Stomach smooth muscle (tissue), 2 donors: ENCODE results near the gene FAM13C.

Experiments
- H3K27ac ChIP-seq: one replicate; pipeline ENCODE4 v1.7.0; 2013; ENCODE audit warnings: mild to moderate bottlenecking, low read length, inconsistent platforms
- H3K27me3 ChIP-seq, 2 donors: one replicate each; pipeline ENCODE4 v1.7.0; 2013; ENCODE audit warnings: low read length in 2 of 2; ENCODE audit not compliant: insufficient read depth in 2 of 2, control insufficient read depth in 1 of 2
- H3K36me3 ChIP-seq, 2 donors: one replicate each; pipeline ENCODE4 v1.7.0; 2013; ENCODE audit warnings: low read length in 2 of 2; ENCODE audit not compliant: control insufficient read depth in 2 of 2, insufficient read depth in 2 of 2
- H3K4me1 ChIP-seq: one replicate; pipeline ENCODE4 v1.7.0; 2013; ENCODE audit warnings: low read length; ENCODE audit not compliant: control insufficient read depth, insufficient read depth
- H3K4me3 ChIP-seq, 2 donors: one replicate each; pipeline ENCODE4 v1.7.0; 2013; ENCODE audit warnings: low read length in 2 of 2
- H3K9ac ChIP-seq, 2 donors: one replicate each; pipeline ENCODE4 v1.7.0; 2013; ENCODE audit warnings: low read length in 2 of 2, mild to moderate bottlenecking in 1 of 2
- H3K9me3 ChIP-seq, 2 donors: one replicate each; pipeline ENCODE4 v1.7.0; 2013; ENCODE audit warnings: low read length in 2 of 2; ENCODE audit not compliant: control insufficient read depth in 2 of 2
- donor health status: healthy.
- donor health status: Pancreatic carcinoma.

The FAM13C gene

GRCh38 chr10:59362959-59363381 lies 621 bp upstream of the FAM13C start:
- H3K27me3 ChIP-seq = no peaks in the 10 kb centered on the region
- no peaks in the 10 kb centered on the region for H3K36me3 ChIP-seq
- peak overlapping the region; percentile 79 for H3K27ac ChIP-seq
- H3K4me3 ChIP-seq = peak overlapping the region; percentile 86 to 87
- no peaks in the 10 kb centered on the region for H3K9me3 ChIP-seq
- H3K9ac ChIP-seq = peak overlapping the region; percentile 55 to 72
- H3K4me1 ChIP-seq = peaks cover 27% of the 10 kb centered on the region

- H3K9me3 ChIP-seq = no peaks in the 10 kb centered on the region
- H3K4me3 ChIP-seq = peak overlapping the region; percentile 86 to 87
- H3K27ac ChIP-seq = peak overlapping the region; percentile 79
- H3K36me3 ChIP-seq = no peaks in the 10 kb centered on the region
- H3K27me3 ChIP-seq = no peaks in the 10 kb centered on the region
- peaks cover 31% of the 10 kb centered on the region for H3K4me1 ChIP-seq
- H3K9ac ChIP-seq = peak overlapping the region; percentile 55 to 72
Observed at GRCh38 chr10:59361663-59362143, 646 bp downstream of the FAM13C start.

- peak overlapping the region; percentile 39 to 72 for H3K9ac ChIP-seq
- H3K4me3 ChIP-seq = peak overlapping the region; percentile 71 to 86
- no peaks in the 10 kb centered on the region for H3K9me3 ChIP-seq
- peaks cover 32% of the 10 kb centered on the region for H3K4me1 ChIP-seq
- H3K27me3 ChIP-seq = no peaks in the 10 kb centered on the region
- H3K27ac ChIP-seq = peak overlapping the region; percentile 41
- H3K36me3 ChIP-seq = no peaks in the 10 kb centered on the region
Observed at GRCh38 chr10:59360605-59361405, 1.5 kb downstream of the FAM13C start.

- Histone ChIP-seq H3K9ac (no peak overlapping the region), H3K36me3 (peaks cover 0 to 7% of the 10 kb centered on the region in 2 donors)
Observed at GRCh38 chr10:59358576-59358975, 3.8 kb downstream of the FAM13C start.

GRCh38 chr10:59354434-59354833 lies 7.9 kb downstream of the FAM13C start:
- Histone ChIP-seq H3K4me1 (peaks cover 11% of the 10 kb centered on the region), H3K9me3 (no peaks in the 10 kb centered on the region), H3K4me3 (no peak overlapping the region), H3K27ac (no peak overlapping the region), H3K27me3 (no peaks in the 10 kb centered on the region), H3K36me3 (peaks cover 7 to 15% of the 10 kb centered on the region in 2 donors), H3K9ac (no peak overlapping the region)

More at GRCh38 chr10:59358576-59358975, 3.8 kb downstream of the FAM13C start:
- no peaks in the 10 kb centered on the region for H3K9me3 ChIP-seq
- H3K27me3 ChIP-seq = no peaks in the 10 kb centered on the region
- no peak overlapping the region for H3K27ac ChIP-seq
- no peak overlapping the region for H3K4me3 ChIP-seq
- H3K4me1 ChIP-seq = peaks cover 32% of the 10 kb centered on the region

- Histone ChIP-seq H3K4me3 (no peak overlapping the region), H3K27ac (no peak overlapping the region), H3K36me3 (peaks cover 7 to 17% of the 10 kb centered on the region in 2 donors), H3K4me1 (no peaks in the 10 kb centered on the region), H3K9ac (no peak overlapping the region), H3K9me3 (no peaks in the 10 kb centered on the region), H3K27me3 (no peaks in the 10 kb centered on the region)
Observed at GRCh38 chr10:59350558-59350957, 11.8 kb downstream of the FAM13C start.

- no peak overlapping the region for H3K27ac ChIP-seq
- no peaks in the 10 kb centered on the region for H3K9me3 ChIP-seq
- H3K4me3 ChIP-seq = no peak overlapping the region
- no peaks in the 10 kb centered on the region for H3K27me3 ChIP-seq
- no peak overlapping the region for H3K9ac ChIP-seq
- H3K36me3 ChIP-seq = peaks cover 2 to 8% of the 10 kb centered on the region in 2 donors
- no peaks in the 10 kb centered on the region for H3K4me1 ChIP-seq
Observed at GRCh38 chr10:59346321-59346720, 16.0 kb downstream of the FAM13C start.

GRCh38 chr10:59342723-59343122 lies 19.6 kb downstream of the FAM13C start:
- Histone ChIP-seq H3K27me3 (no peaks in the 10 kb centered on the region), H3K4me1 (peaks cover 10% of the 10 kb centered on the region), H3K27ac (no peak overlapping the region), H3K9ac (no peak overlapping the region), H3K4me3 (no peak overlapping the region), H3K36me3 (peaks cover under 1 to 4% of the 10 kb centered on the region in 2 donors), H3K9me3 (no peaks in the 10 kb centered on the region)

GRCh38 chr10:59342000-59342399 lies 20.3 kb downstream of the FAM13C start:
- H3K27ac ChIP-seq = no peak overlapping the region
- H3K9me3 ChIP-seq = no peaks in the 10 kb centered on the region
- peaks cover 13% of the 10 kb centered on the region for H3K4me1 ChIP-seq
- H3K36me3 ChIP-seq = peaks cover 0 to 4% of the 10 kb centered on the region in 2 donors
- H3K9ac ChIP-seq = no peak overlapping the region
- no peak overlapping the region for H3K4me3 ChIP-seq
- no peaks in the 10 kb centered on the region for H3K27me3 ChIP-seq

- peaks cover 0 to 4% of the 10 kb centered on the region in 2 donors for H3K36me3 ChIP-seq
- no peaks in the 10 kb centered on the region for H3K9me3 ChIP-seq
- H3K4me3 ChIP-seq = no peak overlapping the region
- no peak overlapping the region for H3K9ac ChIP-seq
- peaks cover 21% of the 10 kb centered on the region for H3K4me1 ChIP-seq
- H3K27me3 ChIP-seq = no peaks in the 10 kb centered on the region
- H3K27ac ChIP-seq = peak overlapping the region; percentile 18
Observed at GRCh38 chr10:59340285-59340684, 22.1 kb downstream of the FAM13C start.

- Histone ChIP-seq H3K27me3 (no peaks in the 10 kb centered on the region), H3K9me3 (no peaks in the 10 kb centered on the region), H3K27ac (no peak overlapping the region), H3K36me3 (peaks cover 0 to 4% of the 10 kb centered on the region in 2 donors), H3K9ac (no peak overlapping the region), H3K4me3 (no peak overlapping the region), H3K4me1 (peaks cover 21% of the 10 kb centered on the region)
Observed at GRCh38 chr10:59339351-59339750, 23.0 kb downstream of the FAM13C start.
